Vagina (tissue), 2 donors: ENCODE results near the gene SOHLH2. TPM values are rescaled to one million over a fixed set of nuclear protein-coding genes. Genes with fewer than 3 reads are reported as not detected.

Source experiments
- DNase-seq, 2 donors: peaks; one replicate each; pipeline ENCODE4 v3.0.0-alpha.2; 2017; ENCODE audit errors: extremely low spot score in 2 of 2
- H3K27ac ChIP-seq: fragments of 200-600 bp; sonication (generic); one replicate; pipeline ENCODE4 v1.5.1; 2019
- H3K27me3 ChIP-seq: fragments of 200-600 bp; sonication (generic); one replicate; pipeline ENCODE4 v1.5.1; 2019
- H3K36me3 ChIP-seq, 2 donors: fragments of 200-600 bp; sonication (generic); one replicate each; pipeline ENCODE4 v1.5.1; 2017 to 2019
- H3K4me1 ChIP-seq: fragments of 200-600 bp; sonication (generic); one replicate; pipeline ENCODE4 v1.5.1; 2019
- H3K4me3 ChIP-seq, 2 donors: fragments of 200-600 bp; sonication (generic); 1 replicate in 1 of 2; 2 replicates in 1 of 2; pipeline ENCODE4 v1.5.1; 2016 to 2019
- H3K9me3 ChIP-seq: fragments of 200-600 bp; sonication (generic); one replicate; pipeline ENCODE4 v1.5.1; 2019
- CTCF ChIP-seq, 3 experiments: fragments of 450-650 bp in 2 of 3; fragments of 200-600 bp in 1 of 3; sonication (generic) in 1 of 3; IDR thresholded peaks; one replicate each; pipeline ENCODE4 v1.5.1; 2017 to 2019; ENCODE audit warnings: antibody characterized with exemption in 3 of 3, mild to moderate bottlenecking in 2 of 3, moderate library complexity in 2 of 3
- POLR2A ChIP-seq, 2 donors: fragments of 450-650 bp; IDR thresholded peaks; one replicate each; pipeline ENCODE4 v1.6.1; 2017; ENCODE audit warnings: antibody characterized with exemption in 2 of 2, mild to moderate bottlenecking in 2 of 2, moderate library complexity in 2 of 2
- POLR2AphosphoS5 ChIP-seq, 2 donors: sonication (generic); formaldehyde crosslinking; IDR thresholded peaks; one replicate each; pipeline ENCODE4 v1.9.0; 2017; ENCODE audit warnings: antibody characterized with exemption in 2 of 2, mild to moderate bottlenecking in 2 of 2, low read depth in 1 of 2; ENCODE audit not compliant: insufficient read depth in 1 of 2
- intact Hi-C: fragments of 100-400 bp; cut with DNase I; formaldehyde crosslinking; loops from one replicate; pipeline ENCODE4 v1.15.1; 2023
- total RNA-seq: library from RNA; depleted of rRNA; stranded (reverse); fragments of >200 nt; gene quantifications from one replicate; pipeline ENCODE4 v1.2.3, GENCODE V29; 2016

The SOHLH2 gene
- total RNA-seq, 1 donor from 2014 or later, result not detected

- H3K9me3 ChIP-seq, result no peaks in the 10 kb centered on the region
- TF ChIP-seq POLR2A (IDR thresholded peaks at IDR 0.05) (no peak), POLR2AphosphoS5 (IDR thresholded peaks at IDR 0.05; ENCODE audit: insufficient read depth in 1 of 2, low read depth in 1 of 2) (no peak), CTCF (IDR thresholded peaks at IDR 0.05) (no peak)
- H3K27ac ChIP-seq, result no peak overlapping the region
- DNase-seq, result no peak
- intact Hi-C loops, result no loop called here
- H3K4me3 ChIP-seq, result no peak overlapping the region
- H3K27me3 ChIP-seq, result no peaks in the 10 kb centered on the region
- no peaks in the 10 kb centered on the region for H3K36me3 ChIP-seq
- H3K4me1 ChIP-seq, result no peaks in the 10 kb centered on the region
These were observed 1.6 kb downstream of the SOHLH2 start for GRCh38 chr13:36212789-36213188.

DNA sequence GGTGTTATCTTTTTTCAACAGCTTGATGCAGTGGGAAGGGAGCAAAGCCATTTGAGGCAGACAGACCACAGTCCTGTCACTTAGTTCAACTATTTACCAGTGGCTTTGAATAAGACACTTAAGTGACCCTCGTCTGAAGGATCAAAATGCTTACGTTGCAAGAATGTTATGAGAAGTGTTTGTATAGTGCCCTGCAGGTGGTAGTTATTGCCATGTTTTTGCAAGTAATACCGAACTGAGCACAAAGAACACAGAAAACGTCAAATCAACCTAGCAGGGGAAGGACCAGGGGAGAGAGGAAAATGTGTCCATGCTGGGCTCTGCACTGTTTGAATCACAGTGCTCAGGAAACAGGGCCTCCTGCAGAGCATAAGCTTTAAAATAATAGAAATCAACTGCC, 2.8 kb downstream of the SOHLH2 start:
- Histone ChIP-seq H3K4me1 (no peaks in the 10 kb centered on the region), H3K9me3 (no peaks in the 10 kb centered on the region), H3K27me3 (no peaks in the 10 kb centered on the region), H3K36me3 (no peaks in the 10 kb centered on the region), H3K27ac (no peak overlapping the region), H3K4me3 (no peak overlapping the region)
- intact Hi-C loops, result no loop called here
- no peak for DNase-seq
- TF ChIP-seq POLR2A (IDR thresholded peaks at IDR 0.05) (no peak), POLR2AphosphoS5 (IDR thresholded peaks at IDR 0.05; ENCODE audit: insufficient read depth in 1 of 2, low read depth in 1 of 2) (no peak), CTCF (IDR thresholded peaks at IDR 0.05) (no peak)

DNA sequence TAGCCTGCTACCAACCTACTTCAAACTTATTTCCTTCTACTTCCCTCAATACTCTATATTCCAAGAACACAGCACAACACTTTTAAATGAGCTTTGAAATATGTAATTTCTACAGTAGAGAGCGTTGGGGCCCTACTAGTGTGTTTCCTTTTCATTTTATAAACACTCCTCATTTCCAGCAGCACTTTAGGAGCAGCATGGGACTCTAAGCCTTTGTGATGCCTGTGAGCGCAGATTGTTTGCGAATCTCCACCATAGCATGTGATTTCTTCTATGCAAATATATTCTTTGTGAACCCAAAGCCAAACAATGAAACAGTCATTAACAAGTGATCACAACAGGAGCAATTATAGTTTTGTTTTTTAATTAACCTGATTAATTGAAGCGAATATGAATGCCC, 3.6 kb downstream of the SOHLH2 start:
- Histone ChIP-seq H3K36me3 (no peaks in the 10 kb centered on the region), H3K27me3 (no peaks in the 10 kb centered on the region), H3K4me1 (no peaks in the 10 kb centered on the region), H3K9me3 (no peaks in the 10 kb centered on the region), H3K4me3 (no peak overlapping the region), H3K27ac (no peak overlapping the region)
- TF ChIP-seq POLR2AphosphoS5 (IDR thresholded peaks at IDR 0.05; ENCODE audit: insufficient read depth in 1 of 2, low read depth in 1 of 2), result no peak
- TF ChIP-seq POLR2A (IDR thresholded peaks at IDR 0.05), result no peak
- no peak for TF ChIP-seq CTCF (IDR thresholded peaks at IDR 0.05)
- intact Hi-C loops, result no loop called here
- DNase-seq, result no peak

DNA sequence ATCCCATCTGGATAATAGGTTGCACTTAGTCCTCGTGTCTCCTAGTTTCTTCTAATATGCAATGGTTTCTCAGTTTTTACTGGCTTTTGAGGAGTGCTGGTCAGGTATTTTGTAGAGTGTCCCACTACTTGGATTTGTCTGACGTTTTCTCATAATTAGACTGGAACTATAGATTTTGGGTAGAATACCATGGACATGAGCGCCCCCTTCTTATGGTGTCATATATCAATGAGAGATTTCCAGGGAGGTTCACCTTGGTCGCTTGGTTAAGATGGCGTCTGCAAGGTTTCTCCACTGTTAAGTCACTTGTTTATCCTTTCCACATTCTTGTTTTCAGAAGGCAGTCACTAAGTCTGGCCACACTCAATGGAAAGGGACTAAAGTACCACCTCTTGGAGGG, 6.7 kb downstream of the SOHLH2 start:
- Histone ChIP-seq H3K4me3 (no peak overlapping the region), H3K9me3 (no peaks in the 10 kb centered on the region), H3K36me3 (no peaks in the 10 kb centered on the region), H3K27ac (no peak overlapping the region), H3K4me1 (no peaks in the 10 kb centered on the region), H3K27me3 (no peaks in the 10 kb centered on the region)
- intact Hi-C loops, result no loop called here
- TF ChIP-seq POLR2A (IDR thresholded peaks at IDR 0.05) (no peak), CTCF (IDR thresholded peaks at IDR 0.05) (no peak), POLR2AphosphoS5 (IDR thresholded peaks at IDR 0.05; ENCODE audit: insufficient read depth in 1 of 2, low read depth in 1 of 2) (no peak)
- no peak for DNase-seq

- no peak for TF ChIP-seq POLR2A (IDR thresholded peaks at IDR 0.05)
- no peak for TF ChIP-seq POLR2AphosphoS5 (IDR thresholded peaks at IDR 0.05; ENCODE audit: insufficient read depth in 1 of 2, low read depth in 1 of 2)
- no peak for TF ChIP-seq CTCF (IDR thresholded peaks at IDR 0.05)
- no peaks in the 10 kb centered on the region for H3K36me3 ChIP-seq
- no peak overlapping the region for H3K4me3 ChIP-seq
- no peaks in the 10 kb centered on the region for H3K4me1 ChIP-seq
- H3K27me3 ChIP-seq, result no peaks in the 10 kb centered on the region
- intact Hi-C loops, result no loop called here
- DNase-seq, result no peak
- no peaks in the 10 kb centered on the region for H3K9me3 ChIP-seq
- H3K27ac ChIP-seq, result no peak overlapping the region
These were observed 21.1 kb downstream of the SOHLH2 start for GRCh38 chr13:36193151-36193855.
